SK-N-SH treated with all-trans-retinoic acid at 6 μM for 48 hours (cell line): Measurements from ENCODE around the gene GTF2A1L.
A peak's percentile ranks its signal among the peaks of the same experiment; 100 is the strongest.

Experiments used
- ATAC-seq: fragments of 200-7000 bp; cut with Tn5 transposase; 3 replicates; pipeline ENCODE4 v1.9.1; 2020; ENCODE audit warnings: mild to moderate bottlenecking, moderate library complexity
- ARNTL ChIP-seq: fragments of 450-650 bp; formaldehyde crosslinking; IDR thresholded peaks from 2 replicates; pipeline ENCODE4 v1.5.0; 2020; ENCODE audit warnings: low read depth, mild to moderate bottlenecking, moderate library complexity, borderline replicate concordance
- BACH2 ChIP-seq: fragments of 250-450 bp; sonication (Bioruptor Pico); IDR thresholded peaks from 2 replicates; pipeline ENCODE4 v1.9.0; 2021; ENCODE audit warnings: mild to moderate bottlenecking, borderline replicate concordance
- CSDC2 ChIP-seq: fragments of 250-450 bp; sonication (Bioruptor Pico); IDR thresholded peaks from 2 replicates; pipeline ENCODE4 v1.5.0; 2020; ENCODE audit warnings: mild to moderate bottlenecking, moderate library complexity
- ESRRG ChIP-seq: fragments of 250-450 bp; sonication (Bioruptor Pico); IDR thresholded peaks from 2 replicates; pipeline ENCODE4 v1.6.1; 2021; ENCODE audit warnings: mild to moderate bottlenecking
- GLIS3 ChIP-seq: fragments of 250-450 bp; sonication (Bioruptor Pico); IDR thresholded peaks from 2 replicates; pipeline ENCODE4 v1.5.0; 2020; ENCODE audit warnings: mild to moderate bottlenecking, moderate library complexity
- ISL1 ChIP-seq: fragments of 250-450 bp; sonication (Bioruptor Pico); IDR thresholded peaks from 2 replicates; pipeline ENCODE4 v2.1.2; 2022; ENCODE audit warnings: mild to moderate bottlenecking, moderate library complexity
- OSR1 ChIP-seq: fragments of 250-450 bp; sonication (Bioruptor Pico); IDR thresholded peaks from 2 replicates; pipeline ENCODE4 v1.8.0; 2022; ENCODE audit warnings: moderate library complexity, mild to moderate bottlenecking, inconsistent platforms
- PPARA ChIP-seq: fragments of 250-450 bp; sonication (Bioruptor Pico); IDR thresholded peaks from 2 replicates; pipeline ENCODE4 v1.5.0; 2020; ENCODE audit warnings: mild to moderate bottlenecking, borderline replicate concordance
- RARB ChIP-seq: fragments of 250-450 bp; sonication (Bioruptor Pico); IDR thresholded peaks from 2 replicates; pipeline ENCODE4 v1.8.0; 2021; ENCODE audit warnings: mild to moderate bottlenecking, moderate library complexity
- SNAI2 ChIP-seq: fragments of 250-450 bp; sonication (Bioruptor Pico); IDR thresholded peaks from 2 replicates; pipeline ENCODE4 v1.5.0; 2020; ENCODE audit warnings: mild to moderate bottlenecking, moderate library complexity
- TCF4 ChIP-seq: fragments of 250-450 bp; sonication (Bioruptor Pico); IDR thresholded peaks from 2 replicates; pipeline ENCODE4 v1.8.0; 2021; ENCODE audit warnings: mild to moderate bottlenecking, moderate library complexity, borderline replicate concordance
- TOX ChIP-seq: fragments of 250-450 bp; sonication (Bioruptor Pico); IDR thresholded peaks from 2 replicates; pipeline ENCODE4 v1.8.0; 2021; ENCODE audit warnings: mild to moderate bottlenecking, moderate library complexity, borderline replicate concordance
- ZC3H10 ChIP-seq: fragments of 250-450 bp; sonication (Bioruptor Pico); IDR thresholded peaks from 2 replicates; pipeline ENCODE4 v1.5.1; 2021; ENCODE audit warnings: mild to moderate bottlenecking, moderate library complexity
- ZFP3 ChIP-seq: fragments of 250-450 bp; sonication (Bioruptor Pico); IDR thresholded peaks from 2 replicates; pipeline ENCODE4 v1.5.0; 2020; ENCODE audit warnings: mild to moderate bottlenecking, moderate library complexity
- ZFP30 ChIP-seq: fragments of 450-650 bp; formaldehyde crosslinking; IDR thresholded peaks from 2 replicates; pipeline ENCODE4 v1.5.0; 2022; ENCODE audit warnings: mild to moderate bottlenecking, moderate library complexity
- ZNF565 ChIP-seq: fragments of 450-650 bp; formaldehyde crosslinking; conservative IDR thresholded peaks from 2 replicates; pipeline ENCODE4 v1.5.0; 2020; ENCODE audit warnings: low read depth, mild to moderate bottlenecking, moderate library complexity
- ZNF70 ChIP-seq: fragments of 450-650 bp; formaldehyde crosslinking; IDR thresholded peaks from 2 replicates; pipeline ENCODE4 v1.5.0; 2020; ENCODE audit warnings: mild to moderate bottlenecking, moderate library complexity
- ZNF8 ChIP-seq: fragments of 450-650 bp; formaldehyde crosslinking; IDR thresholded peaks from 2 replicates; pipeline ENCODE4 v1.5.0; 2020; ENCODE audit warnings: mild to moderate bottlenecking, moderate library complexity
- TF ChIP-seq, protein P1 (sequence below): fragments of 250-450 bp; sonication (Bioruptor Pico); IDR thresholded peaks from 2 replicates; pipeline ENCODE4 v1.8.0; 2020; ENCODE audit warnings: mild to moderate bottlenecking, moderate library complexity, borderline replicate concordance
- TF ChIP-seq, protein P2 (sequence below): fragments of 250-450 bp; sonication (Bioruptor Pico); IDR thresholded peaks from 2 replicates; pipeline ENCODE4 v1.8.0; 2021; ENCODE audit warnings: low read depth, mild to moderate bottlenecking, moderate library complexity, borderline replicate concordance
- TF ChIP-seq, protein P3 (sequence below): fragments of 250-450 bp; sonication (Bioruptor Pico); IDR thresholded peaks from 2 replicates; pipeline ENCODE4 v1.5.1; 2021; ENCODE audit warnings: mild to moderate bottlenecking, moderate library complexity
- TF ChIP-seq, protein P4 (sequence below): fragments of 250-450 bp; sonication (Bioruptor Pico); IDR thresholded peaks from 2 replicates; pipeline ENCODE4 v1.5.1; 2020; ENCODE audit warnings: low read depth, mild to moderate bottlenecking, moderate library complexity
- TF ChIP-seq, protein P5 (sequence below): fragments of 250-450 bp; sonication (Bioruptor Pico); IDR thresholded peaks from 2 replicates; pipeline ENCODE4 v1.5.0; 2020; ENCODE audit warnings: mild to moderate bottlenecking, moderate library complexity

Gene GTF2A1L

DNA sequence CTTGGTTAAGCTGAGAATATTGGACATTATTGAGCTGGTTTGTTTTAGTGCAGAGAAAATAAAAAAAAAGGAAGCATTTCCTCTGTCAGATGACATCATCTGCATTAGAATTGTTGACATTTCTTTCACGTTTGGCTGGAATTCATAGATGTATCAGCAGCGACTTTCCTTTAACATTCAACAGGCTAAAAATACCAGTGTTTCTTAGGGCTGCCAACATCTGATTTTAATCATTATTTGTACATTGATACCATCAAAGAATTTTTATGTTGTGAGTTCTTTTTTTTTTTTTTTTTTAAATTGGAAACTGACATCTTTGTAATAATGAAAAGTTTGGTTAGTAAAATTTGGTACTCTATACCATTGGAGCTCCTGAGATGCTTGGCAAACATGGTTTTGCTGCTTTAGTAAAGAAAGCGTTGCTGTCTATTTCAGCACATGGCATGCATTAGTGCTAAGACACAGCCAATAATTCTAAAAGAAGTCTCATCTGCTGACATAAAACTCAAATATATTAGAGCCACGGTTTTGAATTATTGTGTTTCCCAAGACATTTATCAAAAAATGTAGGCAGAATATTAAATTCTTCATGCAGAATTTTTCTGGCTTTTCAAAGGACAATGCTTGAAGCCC lies 33.6 kb downstream of the GTF2A1L start:
- ATAC-seq, result peak; percentile 89
- peak; percentile 86 for TF ChIP-seq ISL1 (CRISPR knock-in tag)
- TF ChIP-seq PPARA (CRISPR knock-in tag), result no peak
- TF ChIP-seq OSR1 (CRISPR knock-in tag), result no peak
- TF ChIP-seq RARB (CRISPR knock-in tag), result no peak
- no peak for TF ChIP-seq SNAI2
- TF ChIP-seq TCF4 (CRISPR knock-in tag), result peak; percentile 62
- no peak for TF ChIP-seq ZFP3
- TF ChIP-seq ESRRG (CRISPR knock-in tag), result no peak
- TF ChIP-seq, protein P1, sequence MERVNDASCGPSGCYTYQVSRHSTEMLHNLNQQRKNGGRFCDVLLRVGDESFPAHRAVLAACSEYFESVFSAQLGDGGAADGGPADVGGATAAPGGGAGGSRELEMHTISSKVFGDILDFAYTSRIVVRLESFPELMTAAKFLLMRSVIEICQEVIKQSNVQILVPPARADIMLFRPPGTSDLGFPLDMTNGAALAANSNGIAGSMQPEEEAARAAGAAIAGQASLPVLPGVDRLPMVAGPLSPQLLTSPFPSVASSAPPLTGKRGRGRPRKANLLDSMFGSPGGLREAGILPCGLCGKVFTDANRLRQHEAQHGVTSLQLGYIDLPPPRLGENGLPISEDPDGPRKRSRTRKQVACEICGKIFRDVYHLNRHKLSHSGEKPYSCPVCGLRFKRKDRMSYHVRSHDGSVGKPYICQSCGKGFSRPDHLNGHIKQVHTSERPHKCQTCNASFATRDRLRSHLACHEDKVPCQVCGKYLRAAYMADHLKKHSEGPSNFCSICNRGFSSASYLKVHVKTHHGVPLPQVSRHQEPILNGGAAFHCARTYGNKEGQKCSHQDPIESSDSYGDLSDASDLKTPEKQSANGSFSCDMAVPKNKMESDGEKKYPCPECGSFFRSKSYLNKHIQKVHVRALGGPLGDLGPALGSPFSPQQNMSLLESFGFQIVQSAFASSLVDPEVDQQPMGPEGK (CRISPR knock-in tag), result no peak
- TF ChIP-seq, protein P2, sequence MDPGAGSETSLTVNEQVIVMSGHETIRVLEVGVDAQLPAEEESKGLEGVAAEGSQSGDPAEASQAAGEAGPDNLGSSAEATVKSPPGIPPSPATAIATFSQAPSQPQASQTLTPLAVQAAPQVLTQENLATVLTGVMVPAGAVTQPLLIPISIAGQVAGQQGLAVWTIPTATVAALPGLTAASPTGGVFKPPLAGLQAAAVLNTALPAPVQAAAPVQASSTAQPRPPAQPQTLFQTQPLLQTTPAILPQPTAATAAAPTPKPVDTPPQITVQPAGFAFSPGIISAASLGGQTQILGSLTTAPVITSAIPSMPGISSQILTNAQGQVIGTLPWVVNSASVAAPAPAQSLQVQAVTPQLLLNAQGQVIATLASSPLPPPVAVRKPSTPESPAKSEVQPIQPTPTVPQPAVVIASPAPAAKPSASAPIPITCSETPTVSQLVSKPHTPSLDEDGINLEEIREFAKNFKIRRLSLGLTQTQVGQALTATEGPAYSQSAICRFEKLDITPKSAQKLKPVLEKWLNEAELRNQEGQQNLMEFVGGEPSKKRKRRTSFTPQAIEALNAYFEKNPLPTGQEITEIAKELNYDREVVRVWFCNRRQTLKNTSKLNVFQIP, result no peak
- TF ChIP-seq CSDC2 (CRISPR knock-in tag), result no peak
- no peak for TF ChIP-seq ZFP30 (CRISPR knock-in tag)
- no peak for TF ChIP-seq ZNF70 (CRISPR knock-in tag)
- TF ChIP-seq BACH2 (CRISPR knock-in tag), result no peak
- no peak for TF ChIP-seq GLIS3
- no peak for TF ChIP-seq ZNF8 (CRISPR knock-in tag)
- TF ChIP-seq ZC3H10 (CRISPR knock-in tag), result no peak
- TF ChIP-seq, protein P3, sequence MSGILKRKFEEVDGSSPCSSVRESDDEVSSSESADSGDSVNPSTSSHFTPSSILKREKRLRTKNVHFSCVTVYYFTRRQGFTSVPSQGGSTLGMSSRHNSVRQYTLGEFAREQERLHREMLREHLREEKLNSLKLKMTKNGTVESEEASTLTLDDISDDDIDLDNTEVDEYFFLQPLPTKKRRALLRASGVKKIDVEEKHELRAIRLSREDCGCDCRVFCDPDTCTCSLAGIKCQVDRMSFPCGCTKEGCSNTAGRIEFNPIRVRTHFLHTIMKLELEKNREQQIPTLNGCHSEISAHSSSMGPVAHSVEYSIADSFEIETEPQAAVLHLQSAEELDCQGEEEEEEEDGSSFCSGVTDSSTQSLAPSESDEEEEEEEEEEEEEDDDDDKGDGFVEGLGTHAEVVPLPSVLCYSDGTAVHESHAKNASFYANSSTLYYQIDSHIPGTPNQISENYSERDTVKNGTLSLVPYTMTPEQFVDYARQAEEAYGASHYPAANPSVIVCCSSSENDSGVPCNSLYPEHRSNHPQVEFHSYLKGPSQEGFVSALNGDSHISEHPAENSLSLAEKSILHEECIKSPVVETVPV (CRISPR knock-in tag), result no peak
- TF ChIP-seq, protein P4, sequence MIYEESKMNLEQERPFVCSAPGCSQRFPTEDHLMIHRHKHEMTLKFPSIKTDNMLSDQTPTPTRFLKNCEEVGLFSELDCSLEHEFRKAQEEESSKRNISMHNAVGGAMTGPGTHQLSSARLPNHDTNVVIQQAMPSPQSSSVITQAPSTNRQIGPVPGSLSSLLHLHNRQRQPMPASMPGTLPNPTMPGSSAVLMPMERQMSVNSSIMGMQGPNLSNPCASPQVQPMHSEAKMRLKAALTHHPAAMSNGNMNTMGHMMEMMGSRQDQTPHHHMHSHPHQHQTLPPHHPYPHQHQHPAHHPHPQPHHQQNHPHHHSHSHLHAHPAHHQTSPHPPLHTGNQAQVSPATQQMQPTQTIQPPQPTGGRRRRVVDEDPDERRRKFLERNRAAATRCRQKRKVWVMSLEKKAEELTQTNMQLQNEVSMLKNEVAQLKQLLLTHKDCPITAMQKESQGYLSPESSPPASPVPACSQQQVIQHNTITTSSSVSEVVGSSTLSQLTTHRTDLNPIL, result 0 out of 2 replicates have a peak, but pooled peaks have one; percentile 20
- TF ChIP-seq TOX, result no peak
- TF ChIP-seq, protein P5, sequence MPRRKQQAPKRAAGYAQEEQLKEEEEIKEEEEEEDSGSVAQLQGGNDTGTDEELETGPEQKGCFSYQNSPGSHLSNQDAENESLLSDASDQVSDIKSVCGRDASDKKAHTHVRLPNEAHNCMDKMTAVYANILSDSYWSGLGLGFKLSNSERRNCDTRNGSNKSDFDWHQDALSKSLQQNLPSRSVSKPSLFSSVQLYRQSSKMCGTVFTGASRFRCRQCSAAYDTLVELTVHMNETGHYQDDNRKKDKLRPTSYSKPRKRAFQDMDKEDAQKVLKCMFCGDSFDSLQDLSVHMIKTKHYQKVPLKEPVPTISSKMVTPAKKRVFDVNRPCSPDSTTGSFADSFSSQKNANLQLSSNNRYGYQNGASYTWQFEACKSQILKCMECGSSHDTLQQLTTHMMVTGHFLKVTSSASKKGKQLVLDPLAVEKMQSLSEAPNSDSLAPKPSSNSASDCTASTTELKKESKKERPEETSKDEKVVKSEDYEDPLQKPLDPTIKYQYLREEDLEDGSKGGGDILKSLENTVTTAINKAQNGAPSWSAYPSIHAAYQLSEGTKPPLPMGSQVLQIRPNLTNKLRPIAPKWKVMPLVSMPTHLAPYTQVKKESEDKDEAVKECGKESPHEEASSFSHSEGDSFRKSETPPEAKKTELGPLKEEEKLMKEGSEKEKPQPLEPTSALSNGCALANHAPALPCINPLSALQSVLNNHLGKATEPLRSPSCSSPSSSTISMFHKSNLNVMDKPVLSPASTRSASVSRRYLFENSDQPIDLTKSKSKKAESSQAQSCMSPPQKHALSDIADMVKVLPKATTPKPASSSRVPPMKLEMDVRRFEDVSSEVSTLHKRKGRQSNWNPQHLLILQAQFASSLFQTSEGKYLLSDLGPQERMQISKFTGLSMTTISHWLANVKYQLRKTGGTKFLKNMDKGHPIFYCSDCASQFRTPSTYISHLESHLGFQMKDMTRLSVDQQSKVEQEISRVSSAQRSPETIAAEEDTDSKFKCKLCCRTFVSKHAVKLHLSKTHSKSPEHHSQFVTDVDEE, result no peak
- TF ChIP-seq ARNTL, result no peak
- TF ChIP-seq ZNF565 (CRISPR knock-in tag), result no peak

DNA sequence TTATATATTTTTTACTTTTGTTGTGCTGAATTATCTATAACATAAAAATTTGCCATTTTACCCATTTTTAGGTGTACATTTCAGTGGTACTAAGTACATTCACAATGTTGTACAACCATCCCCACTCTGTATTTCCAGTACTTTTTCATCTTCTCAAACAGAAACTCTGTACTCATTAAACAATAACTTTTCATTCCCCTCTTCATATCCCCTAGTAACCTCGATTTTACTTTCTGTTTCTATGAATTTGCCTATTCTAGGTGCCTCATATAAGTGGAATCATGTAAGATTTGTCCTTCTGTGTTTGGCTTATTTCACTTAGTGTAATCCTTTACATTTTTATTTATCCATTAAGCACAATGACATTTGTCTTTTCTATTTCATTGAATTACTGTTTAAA lies 51.3 kb downstream of the GTF2A1L start:
- ATAC-seq, result no peak
- no peak for TF ChIP-seq ZNF8 (CRISPR knock-in tag)
- TF ChIP-seq, protein P3 (CRISPR knock-in tag), result no peak
- no peak for TF ChIP-seq OSR1 (CRISPR knock-in tag)
- no peak for TF ChIP-seq TOX
- TF ChIP-seq, protein P1 (CRISPR knock-in tag), result no peak
- TF ChIP-seq, protein P5, result no peak
- TF ChIP-seq SNAI2, result no peak
